ENCODE results near the gene ANKS3. TPM values are rescaled to one million over a fixed set of nuclear protein-coding genes. Genes with fewer than 3 reads are reported as not detected.

The ANKS3 gene
- total and polyA plus RNA-seq, 2 donors from 2014 or later, result 20.7 to 27.6 TPM

DNA sequence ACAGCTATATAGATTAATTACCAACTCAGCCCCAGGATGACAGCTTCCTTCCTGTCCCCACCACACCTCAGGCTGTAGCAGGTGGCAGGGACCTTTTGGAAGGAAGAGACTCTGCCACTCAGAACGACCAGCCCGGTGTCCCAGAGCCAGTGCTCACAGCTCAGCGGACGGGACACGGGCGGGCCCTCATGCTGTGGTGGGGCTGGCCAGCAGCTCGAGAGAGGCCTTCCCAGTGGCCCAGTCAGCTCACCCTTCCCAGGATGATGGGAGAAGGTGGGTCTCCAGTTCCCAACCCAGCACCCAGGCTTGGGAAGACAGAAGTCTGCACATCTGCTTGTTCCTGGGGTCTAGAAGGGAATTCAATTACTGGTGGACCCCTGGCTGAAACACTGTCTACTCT, 30.2 kb downstream of the ANKS3 start:
- no peaks in the 10 kb centered on the region for H3K9me3 ChIP-seq (ENCODE audit: control insufficient read depth in 2 of 3, insufficient read depth in 1 of 3, low read length in 3 of 3)
- no peak overlapping the region for H3K4me3 ChIP-seq (ENCODE audit: low read length in 3 of 3)
- no peaks in the 10 kb centered on the region for H3K27me3 ChIP-seq (ENCODE audit: control insufficient read depth, insufficient read depth, low read length)
- peaks cover 0 to 35% (median 25%) of the 10 kb centered on the region in 3 donors for H3K4me1 ChIP-seq (ENCODE audit: control insufficient read depth in 2 of 3, insufficient read depth in 2 of 3, low read depth in 1 of 3, low read length in 3 of 3)
- peak overlapping the region; percentile 73 to 82 for H3K27ac ChIP-seq (ENCODE audit: low read depth in 2 of 2, low read length in 2 of 2)
- no peak for FAIRE-seq
- intact Hi-C loops (cut with DNase I), result no loop called here
- H3K9ac ChIP-seq (ENCODE audit: low read length in 3 of 3), result peak overlapping the region in 1 of 3 donors; percentile 26
- TF ChIP-seq, protein P1, sequence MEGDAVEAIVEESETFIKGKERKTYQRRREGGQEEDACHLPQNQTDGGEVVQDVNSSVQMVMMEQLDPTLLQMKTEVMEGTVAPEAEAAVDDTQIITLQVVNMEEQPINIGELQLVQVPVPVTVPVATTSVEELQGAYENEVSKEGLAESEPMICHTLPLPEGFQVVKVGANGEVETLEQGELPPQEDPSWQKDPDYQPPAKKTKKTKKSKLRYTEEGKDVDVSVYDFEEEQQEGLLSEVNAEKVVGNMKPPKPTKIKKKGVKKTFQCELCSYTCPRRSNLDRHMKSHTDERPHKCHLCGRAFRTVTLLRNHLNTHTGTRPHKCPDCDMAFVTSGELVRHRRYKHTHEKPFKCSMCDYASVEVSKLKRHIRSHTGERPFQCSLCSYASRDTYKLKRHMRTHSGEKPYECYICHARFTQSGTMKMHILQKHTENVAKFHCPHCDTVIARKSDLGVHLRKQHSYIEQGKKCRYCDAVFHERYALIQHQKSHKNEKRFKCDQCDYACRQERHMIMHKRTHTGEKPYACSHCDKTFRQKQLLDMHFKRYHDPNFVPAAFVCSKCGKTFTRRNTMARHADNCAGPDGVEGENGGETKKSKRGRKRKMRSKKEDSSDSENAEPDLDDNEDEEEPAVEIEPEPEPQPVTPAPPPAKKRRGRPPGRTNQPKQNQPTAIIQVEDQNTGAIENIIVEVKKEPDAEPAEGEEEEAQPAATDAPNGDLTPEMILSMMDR (IDR thresholded peaks at IDR 0.05; ENCODE audit: borderline replicate concordance, extremely low read depth, insufficient read depth), result no peak
- peak in 1 of 5 donors; percentile 46 for DNase-seq
- H3K36me3 ChIP-seq (ENCODE audit: control insufficient read depth in 2 of 3, insufficient read depth in 3 of 3, low read length in 3 of 3), result peaks cover 5 to 20% (median 10%) of the 10 kb centered on the region in 3 donors

DNA sequence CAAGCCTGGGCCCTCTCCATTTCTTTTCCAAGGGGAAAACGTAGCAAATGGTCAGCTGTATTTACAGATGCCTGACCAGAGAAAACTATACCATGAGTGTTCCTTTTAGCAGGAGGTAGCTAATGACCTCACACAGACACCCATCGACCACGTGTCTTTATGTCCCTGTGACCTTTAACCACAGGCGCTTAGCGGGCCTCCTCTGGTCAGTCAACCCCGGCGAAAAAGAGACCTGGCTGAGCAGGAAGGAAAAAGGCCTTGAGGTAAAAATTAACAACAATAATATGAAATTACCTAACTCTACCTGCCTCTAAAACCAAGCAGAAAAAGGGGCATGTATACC, 31.6 kb downstream of the ANKS3 start:
- Histone ChIP-seq H3K4me3 (ENCODE audit: low read length in 3 of 3) (peak overlapping the region in 2 of 3 donors; percentile 6 to 25), H3K4me1 (ENCODE audit: control insufficient read depth in 2 of 3, insufficient read depth in 2 of 3, low read depth in 1 of 3, low read length in 3 of 3) (peaks cover 0 to 35% (median 25%) of the 10 kb centered on the region in 3 donors), H3K36me3 (ENCODE audit: control insufficient read depth in 2 of 3, insufficient read depth in 3 of 3, low read length in 3 of 3) (peaks cover 5 to 20% (median 10%) of the 10 kb centered on the region in 3 donors), H3K9ac (ENCODE audit: low read length in 3 of 3) (peak overlapping the region in 1 of 3 donors; percentile 31), H3K27ac (ENCODE audit: low read depth in 2 of 2, low read length in 2 of 2) (peak overlapping the region; percentile 90 to 91), H3K27me3 (ENCODE audit: control insufficient read depth, insufficient read depth, low read length) (no peaks in the 10 kb centered on the region), H3K9me3 (ENCODE audit: control insufficient read depth in 2 of 3, insufficient read depth in 1 of 3, low read length in 3 of 3) (no peaks in the 10 kb centered on the region)
- DNase-seq (peak in 1 of 5 donors; percentile 72), FAIRE-seq (no peak)
- intact Hi-C loops (cut with DNase I), result no loop called here
- TF ChIP-seq, protein P1 (IDR thresholded peaks at IDR 0.05; ENCODE audit: borderline replicate concordance, extremely low read depth, insufficient read depth), result no peak

DNA sequence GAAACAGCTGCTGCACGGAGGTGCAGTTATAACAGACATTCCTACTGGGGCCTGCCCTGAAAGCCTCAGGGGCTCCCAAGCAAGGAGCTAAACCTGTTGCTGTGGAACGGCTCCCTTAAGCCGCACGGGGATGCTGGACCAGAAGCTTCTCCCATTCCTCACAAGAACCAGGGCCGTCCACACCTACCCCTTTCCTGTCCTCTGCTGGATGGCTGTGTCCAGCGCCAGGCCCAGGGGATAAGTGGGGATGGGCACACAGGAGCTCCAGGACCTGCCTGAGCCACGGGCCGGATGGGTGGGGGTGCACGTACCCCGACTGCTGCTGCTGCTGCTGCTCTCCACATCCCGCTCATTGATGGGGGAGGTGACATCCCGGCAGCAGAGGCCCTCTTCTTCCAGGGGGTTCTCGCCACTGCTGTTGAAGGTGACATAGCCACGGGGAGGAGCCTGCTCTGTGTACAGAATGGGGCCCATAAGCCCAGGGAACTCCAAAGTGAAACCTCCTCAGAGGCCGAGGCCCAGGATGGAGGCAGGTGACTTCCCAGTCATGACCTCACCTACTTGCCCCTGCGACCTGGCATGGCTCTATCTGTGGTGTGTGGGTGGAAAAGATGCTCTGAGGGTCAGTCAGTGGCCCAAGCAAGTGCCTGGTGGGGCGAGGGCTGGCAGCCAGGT, 32.1 kb downstream of the ANKS3 start:
- intact Hi-C loops (cut with DNase I), result no loop called here
- Histone ChIP-seq H3K4me1 (ENCODE audit: control insufficient read depth in 2 of 3, insufficient read depth in 2 of 3, low read depth in 1 of 3, low read length in 3 of 3) (peaks cover 0 to 35% (median 26%) of the 10 kb centered on the region in 3 donors), H3K27me3 (ENCODE audit: control insufficient read depth, insufficient read depth, low read length) (no peaks in the 10 kb centered on the region), H3K27ac (ENCODE audit: low read depth in 2 of 2, low read length in 2 of 2) (peak overlapping the region; percentile 57 to 91), H3K4me3 (ENCODE audit: low read length in 3 of 3) (no peak overlapping the region), H3K9ac (ENCODE audit: low read length in 3 of 3) (peak overlapping the region in 1 of 3 donors; percentile 31), H3K36me3 (ENCODE audit: control insufficient read depth in 2 of 3, insufficient read depth in 3 of 3, low read length in 3 of 3) (peaks cover 5 to 20% (median 10%) of the 10 kb centered on the region in 3 donors), H3K9me3 (ENCODE audit: control insufficient read depth in 2 of 3, insufficient read depth in 1 of 3, low read length in 3 of 3) (no peaks in the 10 kb centered on the region)
- peak in 1 of 5 donors; percentile 72 for DNase-seq
- FAIRE-seq, result no peak
- TF ChIP-seq, protein P1 (IDR thresholded peaks at IDR 0.05; ENCODE audit: borderline replicate concordance, extremely low read depth, insufficient read depth), result no peak
